Adrenal gland (tissue), 12 donors: ENCODE results near the gene KRTAP2-4. TPM values are rescaled to one million over a fixed set of nuclear protein-coding genes. Genes with fewer than 3 reads are reported as not detected.

ENCODE experiments used
- DNase-seq, 7 donors: peaks; one replicate each; pipeline ENCODE4 v3.0.0-alpha.2; 2019 to 2020
- H3K27ac ChIP-seq, 5 donors: fragments of 200-600 bp; sonication (generic) in 4 of 5; 1 replicate in 3 of 5; 2 replicates in 2 of 5; pipeline versions ENCODE4 v1.5.1 to v1.8.0; 2016 to 2020; ENCODE audit warnings: mild to moderate bottlenecking in 1 of 5
- H3K27me3 ChIP-seq: fragments of 200-600 bp; 2 replicates; pipeline ENCODE4 v1.8.0; 2021
- H3K36me3 ChIP-seq, 2 donors: fragments of 200-600 bp; replicated peaks in 1 of 2; 1 replicate in 1 of 2; 2 replicates in 1 of 2; pipeline versions ENCODE4 v1.5.1 to v1.8.0; 2018 to 2022
- H3K4me1 ChIP-seq, 2 donors: fragments of 200-600 bp; replicated peaks in 1 of 2; 1 replicate in 1 of 2; 2 replicates in 1 of 2; pipeline versions ENCODE4 v1.5.1 to v1.8.0; 2018 to 2021
- H3K4me3 ChIP-seq, 4 donors: fragments of 200-600 bp; sonication (generic) in 3 of 4; one replicate each; pipeline ENCODE4 v1.5.1; 2016 to 2018
- H3K9me3 ChIP-seq, 3 donors: fragments of 200-600 bp; sonication (generic) in 1 of 3; replicated peaks in 1 of 3; 1 replicate in 2 of 3; 2 replicates in 1 of 3; pipeline versions ENCODE4 v1.5.1 to v1.8.0; 2016 to 2021
- CTCF ChIP-seq, 6 experiments: fragments of 450-650 bp in 4 of 6; fragments of 200-600 bp in 2 of 6; sonication (generic) in 1 of 6; IDR thresholded peaks; 1 replicate in 5 of 6; 2 replicates in 1 of 6; pipeline versions ENCODE4 v1.5.1 to v1.8.0; 2016 to 2021; ENCODE audit warnings: antibody characterized with exemption in 6 of 6, mild to moderate bottlenecking in 2 of 6, moderate library complexity in 1 of 6
- POLR2A ChIP-seq, 2 donors: fragments of 450-650 bp; IDR thresholded peaks; one replicate each; pipeline ENCODE4 v1.6.1; 2017; ENCODE audit warnings: antibody characterized with exemption in 2 of 2, mild to moderate bottlenecking in 2 of 2, moderate library complexity in 1 of 2
- whole genome bisulfite sequencing, 4 donors: extraction: QIAGEN DNeasy Blood & Tissue Kit in 2 of 4; methylation state at CpG; one replicate each; pipeline versions ENCODE4 v1.1.5 to v1.1.7; 2013 to 2017; 5-methylcytosine and 5-hydroxymethylcytosine counted together
- intact Hi-C, 2 donors: fragments of 100-400 bp; cut with DNase I; formaldehyde crosslinking; loops; one replicate each; pipeline versions ENCODE4 v1.14.1 to v1.15.0; 2022 to 2023
- polyA plus RNA-seq, 3 donors: library from polyadenylated mRNA; stranded (reverse); fragments of 200-250 nt in 2 of 3; fragments of 350-450 nt in 1 of 3; fragmentation: Illumina TruSeq in 1 of 3; extraction: RNeasy Lipid Tissue Mini Kit (QIAGEN cat#74804) in 1 of 3; gene quantifications; one replicate each; pipeline ENCODE4 v1.2.3, GENCODE V29; 2013 to 2014
- total RNA-seq, 9 donors: library from RNA; depleted of rRNA in 4 of 9; stranded (reverse); fragments of >200 nt in 4 of 9; fragments of 120-200 nt in 1 of 9; fragmentation: NEBNext Ultra II Directional in 1 of 9; extraction: Animal tissue kit (Norgen Biotek cat#: 25700) in 1 of 9; gene quantifications; one replicate each; pipeline versions ENCODE4 v1.1.0 to v1.2.4, GENCODE V29; 2013 to 2023
- donor health status: healthy with polysubstance abuse.
- donor health status: Bipolar disorder and iron deficiency.
- donor health status: DM: yes; HTN: yes; CAD: no.
- donor health status: DM: no; HTN: no; CAD: no.
- donor health status: DM: no; HTN: no; CAD: no.
- donor health status: DM: yes; HTN: yes; CAD: no.

Gene KRTAP2-4
- total and polyA plus RNA-seq, 12 donors, result not detected

- Histone ChIP-seq H3K9me3 (no peaks in the 10 kb centered on the region), H3K4me1 (no peaks in the 10 kb centered on the region), H3K36me3 (no peaks in the 10 kb centered on the region), H3K27ac (no peak overlapping the region), H3K27me3 (no peaks in the 10 kb centered on the region), H3K4me3 (no peak overlapping the region)
- WGBS, 4 donors, result 70 to 75% (median 73%) methylated on average over 3 of the region's 3 CpGs
- no peak for TF ChIP-seq CTCF (IDR thresholded peaks at IDR 0.05)
- TF ChIP-seq POLR2A (IDR thresholded peaks at IDR 0.05), result no peak
- no peak for DNase-seq
- intact Hi-C loops, result no loop called here
These were observed 41.0 kb downstream of the KRTAP2-4 start for GRCh38 chr17:41024697-41025096.

- intact Hi-C loops, result no loop called here
- Histone ChIP-seq H3K36me3 (no peaks in the 10 kb centered on the region), H3K4me1 (no peaks in the 10 kb centered on the region), H3K27ac (no peak overlapping the region), H3K9me3 (no peaks in the 10 kb centered on the region), H3K4me3 (no peak overlapping the region), H3K27me3 (no peaks in the 10 kb centered on the region)
- TF ChIP-seq CTCF (IDR thresholded peaks at IDR 0.05) (no peak), POLR2A (IDR thresholded peaks at IDR 0.05) (no peak)
- DNase-seq, result no peak
These were observed 45.3 kb downstream of the KRTAP2-4 start for GRCh38 chr17:41020336-41020735.

GRCh38 chr17:41019415-41019814 is 46.3 kb downstream of the KRTAP2-4 start:
- no peak overlapping the region for H3K4me3 ChIP-seq
- no peak overlapping the region for H3K27ac ChIP-seq
- intact Hi-C loops, result no loop called here
- H3K27me3 ChIP-seq, result no peaks in the 10 kb centered on the region
- H3K36me3 ChIP-seq, result no peaks in the 10 kb centered on the region
- WGBS, 4 donors, result 84 to 100% (median 95%) methylated on average over 3 of the region's 3 CpGs
- H3K9me3 ChIP-seq, result no peaks in the 10 kb centered on the region
- H3K4me1 ChIP-seq, result no peaks in the 10 kb centered on the region
- no peak for DNase-seq
- TF ChIP-seq POLR2A (IDR thresholded peaks at IDR 0.05) (no peak), CTCF (IDR thresholded peaks at IDR 0.05) (no peak)

GRCh38 chr17:41018541-41018940 is 47.1 kb downstream of the KRTAP2-4 start:
- no peak overlapping the region for H3K4me3 ChIP-seq
- H3K27me3 ChIP-seq, result no peaks in the 10 kb centered on the region
- no peak overlapping the region for H3K27ac ChIP-seq
- 70 to 78% (median 73%) methylated on average over 3 of the region's 3 CpGs for WGBS, 4 donors
- no peaks in the 10 kb centered on the region for H3K9me3 ChIP-seq
- no peak for DNase-seq
- H3K36me3 ChIP-seq, result no peaks in the 10 kb centered on the region
- no peaks in the 10 kb centered on the region for H3K4me1 ChIP-seq
- TF ChIP-seq POLR2A (IDR thresholded peaks at IDR 0.05) (no peak), CTCF (IDR thresholded peaks at IDR 0.05) (no peak)
- intact Hi-C loops, result no loop called here
